B cell (primary cell): ENCODE results near the gene CXCL12. TPM values are rescaled to one million over a fixed set of nuclear protein-coding genes. Genes with fewer than 3 reads are reported as not detected.

Experiments used
- ATAC-seq: fragments of 200-7000 bp; cut with Tn5 transposase; one replicate; pipeline ENCODE4 v1.10.0; 2021; ENCODE audit warnings: low read depth, mild to moderate bottlenecking, moderate number of reproducible peaks, moderate library complexity
- CTCF ChIA-PET: fragments of 350-600 bp; sonication (Branson Sonifier 250); formaldehyde crosslinking; loops from one replicate; lab custom pipeline; 2021; ENCODE audit warnings: antibody characterized with exemption, inconsistent platforms; lab: Charles Lee
- POLR2A ChIA-PET: fragments of 350-600 bp; sonication (Branson Sonifier 250); formaldehyde crosslinking; loops from one replicate; lab custom pipeline; 2021; ENCODE audit warnings: antibody characterized with exemption; lab: Charles Lee
- DNase-seq: peaks from one replicate; pipeline ENCODE4 v3.0.0; 2013
- H2AFZ ChIP-seq: 2 replicates; pipeline ENCODE4 v1.6.1; 2012; ENCODE audit warnings: mild to moderate bottlenecking, low read depth, low read length; ENCODE audit not compliant: insufficient read depth, poor library complexity, severe bottlenecking
- H3K27ac ChIP-seq, 2 donors: 1 replicate in 1 of 2; 2 replicates in 1 of 2; pipeline ENCODE4 v1.5.1; 2012 to 2013; ENCODE audit warnings: low read length in 2 of 2, mild to moderate bottlenecking in 2 of 2, moderate library complexity in 1 of 2
- H3K27me3 ChIP-seq, 4 experiments: fragments of 200-600 bp in 1 of 4; sonication (generic) in 1 of 4; replicated peaks in 1 of 4; 1 replicate in 2 of 4; 2 replicates in 2 of 4; pipeline versions ENCODE4 v1.6.1 to v1.7.0; 2013 to 2016; ENCODE audit warnings: low read length in 3 of 4, mild to moderate bottlenecking in 2 of 4, mixed read lengths in 1 of 4, moderate library complexity in 1 of 4; ENCODE audit not compliant: insufficient read depth in 4 of 4, control insufficient read depth in 3 of 4; ENCODE audit errors: control extremely low read depth in 1 of 4
- H3K36me3 ChIP-seq, 2 experiments: replicated peaks in 1 of 2; 1 replicate in 1 of 2; 2 replicates in 1 of 2; pipeline versions ENCODE4 v1.6.1 to v1.7.1; 2013; ENCODE audit warnings: low read length in 1 of 2; ENCODE audit not compliant: insufficient read depth in 2 of 2, control insufficient read depth in 1 of 2; ENCODE audit errors: control extremely low read depth in 1 of 2, extremely low read depth in 1 of 2
- H3K4me1 ChIP-seq, 2 donors: fragments of 200-600 bp in 1 of 2; sonication (generic) in 1 of 2; 1 replicate in 1 of 2; 2 replicates in 1 of 2; pipeline versions ENCODE4 v1.5.1 to v1.6.1; 2013 to 2017; ENCODE audit warnings: low read length in 2 of 2; ENCODE audit not compliant: control insufficient read depth in 2 of 2, insufficient read depth in 2 of 2
- H3K4me2 ChIP-seq: replicated peaks from 2 replicates; pipeline ENCODE3; 2012; ENCODE audit warnings: mild to moderate bottlenecking, low read depth, low read length; ENCODE audit not compliant: poor library complexity, severe bottlenecking
- H3K4me3 ChIP-seq, 5 experiments: fragments of 200-600 bp in 1 of 5; sonication (generic) in 1 of 5; 1 replicate in 3 of 5; 2 replicates in 2 of 5; pipeline versions ENCODE4 v1.5.1 to v1.7.0; 2011 to 2016; ENCODE audit warnings: low read length in 4 of 5, mild to moderate bottlenecking in 4 of 5, low read depth in 2 of 5, control low read depth in 1 of 5, moderate library complexity in 1 of 5; ENCODE audit not compliant: insufficient read depth in 1 of 5; ENCODE audit errors: control extremely low read depth in 1 of 5, extremely low read depth in 1 of 5
- H3K79me2 ChIP-seq: fragments of 200-600 bp; sonication (generic); one replicate; pipeline ENCODE4 v1.6.0; 2016; ENCODE audit warnings: low read length; ENCODE audit not compliant: control insufficient read depth, insufficient read depth
- H3K9ac ChIP-seq: fragments of 200-600 bp; sonication (generic); 2 replicates; pipeline ENCODE4 v1.6.1; 2017; ENCODE audit warnings: mild to moderate bottlenecking, low read length, moderate library complexity
- H3K9me3 ChIP-seq, 3 donors: one replicate each; pipeline versions ENCODE4 v1.6.1 to v1.7.1; 2013; ENCODE audit warnings: low read length in 2 of 3; ENCODE audit not compliant: control insufficient read depth in 2 of 3, insufficient read depth in 1 of 3; ENCODE audit errors: control extremely low read depth in 1 of 3
- H4K20me1 ChIP-seq: 2 replicates; pipeline ENCODE4 v1.6.0; 2012; ENCODE audit warnings: mild to moderate bottlenecking, low read length; ENCODE audit not compliant: insufficient read depth, control insufficient read depth, poor library complexity, severe bottlenecking
- H3K27ac Mint-ChIP-seq: one replicate; pipeline ENCODE4 v1.8.0; 2021; ENCODE audit warnings: mixed read lengths
- H3K27me3 Mint-ChIP-seq: one replicate; pipeline ENCODE4 v1.8.0; 2021; ENCODE audit warnings: mixed read lengths
- H3K4me1 Mint-ChIP-seq: one replicate; pipeline ENCODE4 v1.8.0; 2021; ENCODE audit warnings: mixed read lengths
- H3K4me3 Mint-ChIP-seq: one replicate; pipeline ENCODE4 v1.8.0; 2021; ENCODE audit warnings: mixed read lengths
- H3K9me3 Mint-ChIP-seq: one replicate; pipeline ENCODE4 v1.8.0; 2022; ENCODE audit warnings: mixed read lengths; ENCODE audit not compliant: insufficient read depth
- CTCF ChIP-seq: fragments of 200-600 bp; IDR thresholded peaks from one replicate; pipeline ENCODE4 v1.8.0; 2022; ENCODE audit warnings: antibody characterized with exemption, mild to moderate bottlenecking
- EZH2 ChIP-seq: IDR thresholded peaks from 2 replicates; pipeline ENCODE4 v1.6.1; 2012; ENCODE audit warnings: borderline replicate concordance, low read depth, mild to moderate bottlenecking, moderate library complexity, low read length; ENCODE audit not compliant: insufficient read depth, poor library complexity, severe bottlenecking
- WGBS: methylation state at CpG from one replicate; pipeline ENCODE4 v1.1.5; 2013; ENCODE audit warnings: missing lambda C conversion rate; ENCODE audit not compliant: insufficient coverage; 5-methylcytosine and 5-hydroxymethylcytosine counted together
- intact Hi-C: fragments of 100-400 bp; cut with micrococcal nuclease; formaldehyde crosslinking; loops from one replicate; pipeline ENCODE4 v1.10.0; 2022
- polyA plus RNA-seq: library from polyadenylated mRNA; depleted of rRNA; stranded (reverse); fragments of >200 nt; gene quantifications from 2 replicates; pipeline ENCODE4 v1.2.3, GENCODE V29; 2012
- total RNA-seq, 2 donors: library from RNA; stranded (reverse); fragments of 120-200 nt in 1 of 2; gene quantifications; 1 replicate in 1 of 2; 2 replicates in 1 of 2; pipeline versions ENCODE4 v1.2.3 to v1.2.4, GENCODE V29; 2013 to 2022

The CXCL12 gene
- total and polyA plus RNA-seq, 2 donors (not counting 1 experiment from before 2014, with no cell fraction given), result not detected

- ChIA-PET POLR2A (no interaction called here), CTCF (no interaction called here)
- H3K27me3 ChIP-seq, result peaks cover 0 to 28% (median 10%) of the 10 kb centered on the region in 4 experiments
- H3K4me2 ChIP-seq, result no peak overlapping the region
- TF ChIP-seq CTCF, result no peak
- TF ChIP-seq EZH2, result no peak
- H3K79me2 ChIP-seq, result no peaks in the 10 kb centered on the region
- no peak overlapping the region for H3K27ac Mint-ChIP-seq
- no peak overlapping the region for H3K4me3 ChIP-seq
- intact Hi-C loops, result loop anchor here (10.0 kb wide), 1 partner anchor 711 kb away; no protein-coding TSS in a partner anchor
- peaks cover 2% of the 10 kb centered on the region for H3K4me1 Mint-ChIP-seq
- H3K9me3 Mint-ChIP-seq, result no peaks in the 10 kb centered on the region
- no peaks in the 10 kb centered on the region for H3K4me1 ChIP-seq
- H3K27ac ChIP-seq, result no peak overlapping the region
- peaks cover 30% of the 10 kb centered on the region for H3K27me3 Mint-ChIP-seq
- no peak for ATAC-seq
- DNase-seq, result no peak
- H3K9ac ChIP-seq, result no peak overlapping the region
- WGBS, result 19% methylated on average over 42 of the region's 50 CpGs
- H3K4me3 Mint-ChIP-seq, result peak overlapping the region; percentile 41
- H3K9me3 ChIP-seq, result peaks cover 0 to 11% (median 0%) of the 10 kb centered on the region in 3 donors
- H2AFZ ChIP-seq, result no peak overlapping the region
- H3K36me3 ChIP-seq, result no peaks in the 10 kb centered on the region
- H4K20me1 ChIP-seq, result no peaks in the 10 kb centered on the region
Measured at GRCh38 chr10:44385696-44386441, 972 bp upstream of the CXCL12 start.

- H4K20me1 ChIP-seq, result no peaks in the 10 kb centered on the region
- POLR2A ChIA-PET, result no interaction called here
- 1% methylated on average over 48 of the region's 48 CpGs for WGBS
- Mint-ChIP-seq H3K4me1 (peaks cover 2% of the 10 kb centered on the region), H3K27ac (no peak overlapping the region), H3K27me3 (peaks cover 29% of the 10 kb centered on the region), H3K9me3 (no peaks in the 10 kb centered on the region), H3K4me3 (no peak overlapping the region)
- H3K4me1 ChIP-seq, result no peaks in the 10 kb centered on the region
- no peaks in the 10 kb centered on the region for H3K36me3 ChIP-seq
- H3K79me2 ChIP-seq, result no peaks in the 10 kb centered on the region
- no peak overlapping the region for H2AFZ ChIP-seq
- no peak overlapping the region for H3K27ac ChIP-seq
- DNase-seq, result no peak
- peaks cover 0 to 11% (median 0%) of the 10 kb centered on the region in 3 donors for H3K9me3 ChIP-seq
- intact Hi-C loops, result loop anchor here (10.0 kb wide), 1 partner anchor 710 kb away; no protein-coding TSS in a partner anchor
- H3K9ac ChIP-seq, result no peak overlapping the region
- CTCF ChIA-PET, result no interaction called here
- H3K4me2 ChIP-seq, result no peak overlapping the region
- no peak for TF ChIP-seq EZH2
- no peak for TF ChIP-seq CTCF
- peaks cover 0 to 28% (median 10%) of the 10 kb centered on the region in 4 experiments for H3K27me3 ChIP-seq
- H3K4me3 ChIP-seq, result no peak overlapping the region
- ATAC-seq, result no peak
Measured at GRCh38 chr10:44384601-44385025, 284 bp downstream of the CXCL12 start.
